ENCODE data around the gene CHAC2. TPM values are rescaled to one million over a fixed set of nuclear protein-coding genes. Genes with fewer than 3 reads are reported as not detected.
A peak's percentile ranks its signal among the peaks of the same experiment; 100 is the strongest.
"Not testable (repeated sequence)": the region's sequence is repeated elsewhere in the genome, so short reads cannot be mapped to it uniquely, and the experiment has no call there.

Gene CHAC2
- total RNA-seq, 3 donors from 2014 or later (not counting 1 experiment from before 2014, with no cell fraction given): 0.83 to 1.5 (median 1.4) TPM

DNA sequence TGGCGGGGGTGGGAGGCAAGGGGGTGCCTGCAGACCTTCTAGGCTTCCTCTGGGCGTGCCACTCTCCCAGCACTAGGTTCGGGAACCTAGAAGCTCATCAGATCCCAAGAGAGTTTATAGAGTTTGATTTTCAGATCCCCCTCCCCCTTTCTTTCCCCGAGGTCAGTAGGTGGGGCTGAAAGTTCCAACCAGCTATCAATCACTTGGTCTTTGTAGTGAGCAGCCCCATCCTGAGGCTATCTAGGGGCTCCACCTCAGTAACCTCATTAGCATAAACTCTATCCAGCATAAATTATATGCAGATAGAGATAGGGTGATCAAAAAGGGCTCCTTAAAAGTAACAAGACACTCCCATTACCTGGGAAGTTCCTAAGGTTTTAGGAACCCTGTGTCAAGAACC is 52.0 kb downstream of the CHAC2 start:
- Mint-ChIP-seq H3K9me3 (no peaks in the 10 kb centered on the region), H3K36me3 (peaks cover 8% of the 10 kb centered on the region), H3K4me3 (no peak overlapping the region), H3K27ac (no peak overlapping the region), H3K4me1 (no peaks in the 10 kb centered on the region), H3K27me3 (ENCODE audit: low read depth in 2 of 2) (no peaks in the 10 kb centered on the region)
- ATAC-seq: no peak
- TF ChIP-seq, protein P1, sequence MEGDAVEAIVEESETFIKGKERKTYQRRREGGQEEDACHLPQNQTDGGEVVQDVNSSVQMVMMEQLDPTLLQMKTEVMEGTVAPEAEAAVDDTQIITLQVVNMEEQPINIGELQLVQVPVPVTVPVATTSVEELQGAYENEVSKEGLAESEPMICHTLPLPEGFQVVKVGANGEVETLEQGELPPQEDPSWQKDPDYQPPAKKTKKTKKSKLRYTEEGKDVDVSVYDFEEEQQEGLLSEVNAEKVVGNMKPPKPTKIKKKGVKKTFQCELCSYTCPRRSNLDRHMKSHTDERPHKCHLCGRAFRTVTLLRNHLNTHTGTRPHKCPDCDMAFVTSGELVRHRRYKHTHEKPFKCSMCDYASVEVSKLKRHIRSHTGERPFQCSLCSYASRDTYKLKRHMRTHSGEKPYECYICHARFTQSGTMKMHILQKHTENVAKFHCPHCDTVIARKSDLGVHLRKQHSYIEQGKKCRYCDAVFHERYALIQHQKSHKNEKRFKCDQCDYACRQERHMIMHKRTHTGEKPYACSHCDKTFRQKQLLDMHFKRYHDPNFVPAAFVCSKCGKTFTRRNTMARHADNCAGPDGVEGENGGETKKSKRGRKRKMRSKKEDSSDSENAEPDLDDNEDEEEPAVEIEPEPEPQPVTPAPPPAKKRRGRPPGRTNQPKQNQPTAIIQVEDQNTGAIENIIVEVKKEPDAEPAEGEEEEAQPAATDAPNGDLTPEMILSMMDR (IDR thresholded peaks at IDR 0.05): no peak
- H3K27ac ChIP-seq (ENCODE audit: low read length): no peak overlapping the region
- intact Hi-C loops (cut with micrococcal nuclease): no loop called here
- no peak overlapping the region for H3K4me3 ChIP-seq (ENCODE audit: low read length)
- 100% methylated on average over 3 of the region's 4 CpGs for WGBS (ENCODE audit: insufficient coverage)
- no peaks in the 10 kb centered on the region for H3K4me1 ChIP-seq (ENCODE audit: control insufficient read depth, insufficient read depth, low read length)
- no peak for DNase-seq
- peaks cover 46% of the 10 kb centered on the region for H3K36me3 ChIP-seq (ENCODE audit: control insufficient read depth, insufficient read depth, low read length)
- H3K9me3 ChIP-seq (ENCODE audit: control insufficient read depth, insufficient read depth, low read length): no peaks in the 10 kb centered on the region
- no peaks in the 10 kb centered on the region for H3K27me3 ChIP-seq (ENCODE audit: control insufficient read depth, insufficient read depth, low read length)

DNA sequence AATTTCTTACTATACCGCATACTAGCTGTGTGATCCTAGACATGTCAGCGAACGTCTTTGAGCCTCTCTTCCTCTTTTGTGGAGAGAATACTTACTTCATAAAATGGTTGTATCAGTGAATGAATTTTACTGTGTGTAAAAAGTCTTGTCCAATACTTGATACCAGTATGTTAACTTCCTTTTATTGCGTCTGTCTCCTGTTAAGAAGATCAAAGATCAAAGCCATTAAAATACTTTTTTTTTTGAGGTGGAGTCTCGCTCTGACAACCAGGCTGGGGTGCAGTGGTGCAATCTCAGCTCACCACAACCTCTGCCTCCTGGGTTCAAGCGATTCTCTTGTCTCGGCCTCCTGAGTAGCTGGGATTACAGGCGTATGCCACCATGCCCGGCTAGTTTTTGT is 52.4 kb downstream of the CHAC2 start:
- intact Hi-C loops (cut with micrococcal nuclease): no loop called here
- H3K4me1 ChIP-seq (ENCODE audit: control insufficient read depth, insufficient read depth, low read length): no peaks in the 10 kb centered on the region
- H3K27me3 ChIP-seq (ENCODE audit: control insufficient read depth, insufficient read depth, low read length): no peaks in the 10 kb centered on the region
- no peaks in the 10 kb centered on the region for H3K9me3 ChIP-seq (ENCODE audit: control insufficient read depth, insufficient read depth, low read length)
- H3K4me1 Mint-ChIP-seq: no peaks in the 10 kb centered on the region
- H3K27ac ChIP-seq (ENCODE audit: low read length): no peak overlapping the region
- TF ChIP-seq, protein P1 (IDR thresholded peaks at IDR 0.05): no peak
- 100% methylated on average over 7 of the region's 9 CpGs for WGBS (ENCODE audit: insufficient coverage)
- ATAC-seq (no peak), DNase-seq (no peak)
- no peak overlapping the region for H3K4me3 ChIP-seq (ENCODE audit: low read length)
- H3K36me3 ChIP-seq (ENCODE audit: control insufficient read depth, insufficient read depth, low read length): peaks cover 46% of the 10 kb centered on the region
- no peak overlapping the region for H3K27ac Mint-ChIP-seq
- no peaks in the 10 kb centered on the region for H3K27me3 Mint-ChIP-seq (ENCODE audit: low read depth in 2 of 2)
- H3K4me3 Mint-ChIP-seq: no peak overlapping the region
- H3K9me3 Mint-ChIP-seq: no peaks in the 10 kb centered on the region
- H3K36me3 Mint-ChIP-seq: peaks cover 8% of the 10 kb centered on the region

DNA sequence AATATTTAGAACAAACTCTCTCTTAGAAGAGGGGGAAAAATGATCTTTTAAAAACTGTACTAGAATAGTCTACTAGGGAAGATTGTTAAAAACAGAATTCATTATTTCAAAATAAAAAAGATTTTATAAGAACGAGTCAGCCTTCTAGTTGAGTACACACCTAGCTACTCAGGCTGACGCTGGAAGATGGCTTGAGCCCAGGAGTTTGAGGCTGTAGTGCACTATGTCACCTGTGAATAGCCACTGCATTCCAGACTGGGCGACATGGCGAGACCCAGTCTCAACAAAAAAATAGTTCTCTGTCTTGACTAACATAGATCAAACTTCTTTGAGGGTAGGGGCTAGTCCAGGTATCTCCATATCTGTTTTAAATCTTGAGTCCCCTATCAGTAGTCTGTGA is 53.1 kb downstream of the CHAC2 start:
- Histone ChIP-seq H3K4me1 (ENCODE audit: control insufficient read depth, insufficient read depth, low read length) (no peaks in the 10 kb centered on the region), H3K36me3 (ENCODE audit: control insufficient read depth, insufficient read depth, low read length) (peaks cover 40% of the 10 kb centered on the region), H3K27me3 (ENCODE audit: control insufficient read depth, insufficient read depth, low read length) (no peaks in the 10 kb centered on the region), H3K4me3 (ENCODE audit: low read length) (no peak overlapping the region), H3K9me3 (ENCODE audit: control insufficient read depth, insufficient read depth, low read length) (no peaks in the 10 kb centered on the region), H3K27ac (ENCODE audit: low read length) (no peak overlapping the region)
- no peaks in the 10 kb centered on the region for H3K4me1 Mint-ChIP-seq
- H3K27ac Mint-ChIP-seq: no peak overlapping the region
- H3K27me3 Mint-ChIP-seq (ENCODE audit: low read depth in 2 of 2): no peaks in the 10 kb centered on the region
- no peak for ATAC-seq
- WGBS (ENCODE audit: insufficient coverage): 96% methylated on average over 4 of the region's 4 CpGs
- no peak for DNase-seq
- peaks cover 8% of the 10 kb centered on the region for H3K36me3 Mint-ChIP-seq
- TF ChIP-seq, protein P1 (IDR thresholded peaks at IDR 0.05): no peak
- H3K4me3 Mint-ChIP-seq: no peak overlapping the region
- intact Hi-C loops (cut with micrococcal nuclease): no loop called here
- H3K9me3 Mint-ChIP-seq: no peaks in the 10 kb centered on the region

DNA sequence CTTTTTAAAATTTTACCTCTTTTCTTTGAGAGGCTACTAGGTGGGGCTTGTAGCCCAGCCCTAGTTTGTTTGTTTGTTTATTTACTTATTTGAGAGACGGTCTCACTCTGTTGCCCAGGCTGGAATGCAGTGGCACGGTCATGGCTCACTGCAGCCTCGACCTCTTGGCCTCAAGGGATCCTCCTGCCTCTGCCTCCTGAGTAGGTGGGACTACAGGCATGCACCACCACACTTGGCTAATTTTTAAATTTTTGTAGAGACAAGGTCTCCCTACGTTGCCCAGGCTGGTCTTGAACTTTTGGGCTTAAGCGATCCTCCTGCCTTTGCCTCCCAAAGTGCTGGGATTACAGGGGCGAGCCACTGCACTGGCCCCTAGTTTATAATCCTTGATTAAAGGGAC is 54.2 kb downstream of the CHAC2 start:
- H3K9me3 ChIP-seq (ENCODE audit: control insufficient read depth, insufficient read depth, low read length): no peaks in the 10 kb centered on the region
- no peaks in the 10 kb centered on the region for H3K4me1 Mint-ChIP-seq
- ATAC-seq (no peak), DNase-seq (no peak)
- no peaks in the 10 kb centered on the region for H3K9me3 Mint-ChIP-seq
- 94% methylated on average over 6 of the region's 6 CpGs for WGBS (ENCODE audit: insufficient coverage)
- H3K4me1 ChIP-seq (ENCODE audit: control insufficient read depth, insufficient read depth, low read length): no peaks in the 10 kb centered on the region
- no peak overlapping the region for H3K27ac ChIP-seq (ENCODE audit: low read length)
- TF ChIP-seq, protein P1 (IDR thresholded peaks at IDR 0.05): no peak
- peaks cover 29% of the 10 kb centered on the region for H3K36me3 ChIP-seq (ENCODE audit: control insufficient read depth, insufficient read depth, low read length)
- intact Hi-C loops (cut with micrococcal nuclease): no loop called here
- no peak overlapping the region for H3K27ac Mint-ChIP-seq
- no peak overlapping the region for H3K4me3 Mint-ChIP-seq
- H3K27me3 ChIP-seq (ENCODE audit: control insufficient read depth, insufficient read depth, low read length): no peaks in the 10 kb centered on the region
- no peak overlapping the region for H3K4me3 ChIP-seq (ENCODE audit: low read length)
- H3K27me3 Mint-ChIP-seq (ENCODE audit: low read depth in 2 of 2): no peaks in the 10 kb centered on the region
- H3K36me3 Mint-ChIP-seq: peaks cover 8% of the 10 kb centered on the region

DNA sequence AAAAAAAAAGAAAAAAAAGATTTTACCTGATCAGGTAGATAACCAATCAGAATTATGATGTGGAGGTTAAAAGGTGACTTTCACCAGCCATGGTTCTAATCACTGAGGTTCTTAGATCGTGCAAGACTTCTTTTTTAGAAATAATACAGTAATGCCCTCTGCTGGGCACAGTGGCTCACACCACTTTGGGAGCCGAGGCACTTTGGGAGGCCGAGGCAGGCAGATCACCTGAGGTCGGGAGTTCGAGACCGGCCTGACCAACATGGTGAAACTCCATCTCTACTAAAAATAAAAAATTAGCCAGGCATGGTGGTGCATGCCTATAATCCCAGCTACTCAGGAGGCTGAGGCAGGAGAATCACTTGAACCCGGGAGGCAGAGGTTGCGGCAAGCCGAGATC is 56.0 kb downstream of the CHAC2 start:
- H3K4me1 ChIP-seq (ENCODE audit: control insufficient read depth, insufficient read depth, low read length); H3K4me3 Mint-ChIP-seq; H3K4me3 ChIP-seq (ENCODE audit: low read length); intact Hi-C loops (cut with micrococcal nuclease); H3K4me1 Mint-ChIP-seq; H3K9me3 ChIP-seq (ENCODE audit: control insufficient read depth, insufficient read depth, low read length); H3K36me3 Mint-ChIP-seq; H3K27me3 ChIP-seq (ENCODE audit: control insufficient read depth, insufficient read depth, low read length); H3K27ac ChIP-seq (ENCODE audit: low read length); H3K27me3 Mint-ChIP-seq (ENCODE audit: low read depth in 2 of 2); ATAC-seq; H3K27ac Mint-ChIP-seq; H3K9me3 Mint-ChIP-seq: not testable (repeated sequence)
- WGBS (ENCODE audit: insufficient coverage): 96% methylated on average over 7 of the region's 9 CpGs
- peak in 1 of 2 donors; percentile 15 for DNase-seq
- H3K36me3 ChIP-seq (ENCODE audit: control insufficient read depth, insufficient read depth, low read length): peaks cover 13% of the 10 kb centered on the region

All from natural killer cell (primary cell).